NCI-H345 treated with DMSO at 0.1 percent for 48 hours (cell line): ENCODE data around the gene DTNB.

Source experiments
- DNase-seq: peaks from one replicate; lab custom pipeline; 2025; ENCODE audit not compliant: unreplicated experiment; lab: John Stamatoyannopoulos, UW

Gene DTNB

GRCh38 chr2:25592766-25593292 lies 80.5 kb downstream of the DTNB start:
- DNase-seq: no peak

DNA sequence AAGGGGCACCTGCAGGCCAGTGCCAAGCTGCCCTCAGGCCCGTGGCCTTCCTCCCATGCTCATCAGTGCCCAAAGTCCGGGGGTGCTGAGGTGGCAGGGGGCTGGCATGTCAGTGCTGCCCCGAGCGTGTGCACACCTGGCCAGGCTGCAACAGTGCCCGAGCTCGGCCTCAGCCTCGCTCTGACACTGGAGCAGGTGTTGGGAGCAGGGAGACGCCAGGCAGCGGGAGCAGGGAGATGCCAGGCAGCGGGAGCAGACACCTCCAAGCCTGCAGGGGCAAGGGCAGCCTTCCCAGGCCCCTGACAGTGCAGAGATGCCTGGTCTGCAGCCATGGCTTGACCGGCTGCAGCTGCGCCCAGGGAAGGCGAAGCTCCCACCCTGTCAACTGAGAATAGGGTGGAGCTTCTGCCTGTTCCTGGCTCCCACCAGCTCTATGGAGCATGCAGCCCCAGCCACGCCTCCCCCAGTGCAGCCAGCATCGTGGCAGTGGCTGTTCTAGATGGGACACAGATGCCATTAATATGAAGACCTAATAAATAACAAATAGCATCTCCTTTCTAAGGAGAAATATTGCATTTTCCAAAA lies 82.4 kb downstream of the DTNB start:
- DNase-seq: no peak

DNA sequence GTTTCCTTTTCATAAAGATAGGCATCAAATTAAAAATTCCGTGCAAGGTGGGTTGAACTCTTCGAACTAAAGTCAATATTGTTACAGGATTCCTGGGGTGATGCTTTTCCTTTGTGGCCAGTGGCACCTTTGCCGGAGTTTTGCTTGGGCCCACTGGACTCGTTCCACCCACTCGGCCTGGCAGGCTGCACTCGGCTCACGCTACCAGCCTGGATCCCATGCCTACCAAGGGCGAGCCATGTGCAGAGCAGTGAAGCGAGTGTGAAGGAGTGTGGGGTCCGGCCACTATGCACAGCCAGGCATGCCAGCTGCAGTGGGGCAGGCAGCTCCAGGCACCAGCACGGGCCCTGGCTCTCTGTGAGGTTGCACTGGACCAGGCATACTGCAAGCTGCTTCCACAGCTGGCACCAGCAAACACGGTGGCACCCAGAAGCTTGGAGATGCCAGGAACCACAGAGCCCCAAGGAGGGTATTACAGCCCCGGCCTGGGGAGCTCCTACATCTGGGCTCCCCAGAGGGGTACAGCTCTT lies 83.6 kb downstream of the DTNB start:
- no peak for DNase-seq

GRCh38 chr2:25588576-25588975 lies 84.8 kb downstream of the DTNB start:
- DNase-seq: no peak

- no peak for DNase-seq
These were observed 86.0 kb downstream of the DTNB start for GRCh38 chr2:25587361-25587760.

DNA sequence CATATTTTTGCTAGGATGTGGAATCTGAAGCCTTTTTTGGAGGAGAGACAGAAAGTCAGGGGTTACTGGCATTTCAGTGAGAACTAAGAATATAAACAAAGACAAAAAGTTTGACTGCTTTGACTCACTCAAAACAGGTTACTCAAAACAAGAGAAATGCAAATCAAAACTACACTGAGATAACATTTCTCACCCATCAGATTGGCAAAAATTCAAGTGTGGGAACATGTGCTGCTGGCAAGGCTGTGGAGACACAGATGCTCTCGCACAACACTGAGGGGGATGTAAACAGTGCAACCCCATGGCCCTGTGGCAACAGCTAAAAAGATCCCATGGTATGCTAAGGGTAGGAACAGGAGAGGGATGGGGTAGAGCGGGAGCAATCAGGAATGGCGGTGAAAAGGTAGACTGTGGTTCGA lies 86.6 kb downstream of the DTNB start:
- no peak for DNase-seq

- DNase-seq: no peak
These were observed 88.2 kb downstream of the DTNB start for GRCh38 chr2:25585189-25585588.

DNA sequence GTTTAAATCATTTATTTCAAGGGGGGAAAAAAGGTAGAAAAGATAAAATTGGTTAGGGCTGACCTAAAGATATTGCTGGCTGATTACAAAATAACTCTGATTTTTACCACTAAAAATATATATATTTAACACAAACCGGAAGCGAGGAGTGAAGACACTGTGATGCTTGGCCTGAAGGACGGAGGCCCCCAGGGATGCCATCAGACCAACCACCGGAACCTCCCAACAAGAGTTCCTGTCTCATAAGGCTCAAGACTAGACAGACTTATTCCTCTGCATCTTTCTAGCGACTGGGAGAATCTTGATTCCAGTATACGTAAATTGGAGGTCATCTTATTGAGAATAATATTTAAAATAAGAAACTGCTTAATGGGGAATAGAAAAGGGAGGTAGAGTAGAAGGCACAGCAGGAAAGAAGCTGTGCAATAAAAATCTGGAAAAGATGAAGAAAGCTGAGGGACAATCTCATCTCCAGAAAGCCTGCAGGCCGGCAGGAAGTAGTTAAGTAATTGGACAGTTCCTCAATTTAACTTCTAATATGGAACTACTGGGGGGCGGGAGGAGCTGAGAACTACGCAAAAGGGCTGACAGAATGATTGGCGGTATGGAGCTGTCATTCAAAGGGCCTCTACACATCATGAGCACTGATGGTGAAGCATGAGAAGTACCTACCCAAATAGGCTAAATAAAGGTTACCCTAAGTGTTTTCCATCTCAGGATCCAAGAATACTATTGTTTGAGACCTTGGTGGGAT lies 91.1 kb downstream of the DTNB start:
- DNase-seq: no peak

DNA sequence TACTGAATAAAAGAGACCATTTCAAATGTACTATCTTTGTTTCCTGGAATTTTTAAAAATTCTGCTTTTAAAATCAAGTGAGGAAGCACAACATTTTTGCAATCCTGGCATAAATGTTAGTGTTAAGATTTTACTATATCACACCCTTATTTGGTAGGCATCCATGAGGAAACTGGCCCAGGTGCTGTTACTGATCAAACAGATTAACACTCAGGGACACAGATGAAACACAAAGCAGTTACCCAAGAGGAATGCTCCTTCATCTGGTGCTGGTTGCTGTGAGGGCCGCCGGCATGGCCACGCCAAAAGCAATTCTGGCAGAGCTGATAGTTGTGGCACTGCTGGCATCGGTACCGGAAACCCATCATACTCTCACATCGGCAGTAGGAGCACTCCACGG lies 96.8 kb downstream of the DTNB start:
- no peak for DNase-seq

- no peak for DNase-seq
These were observed 100.7 kb downstream of the DTNB start for GRCh38 chr2:25572638-25573037.

DNA sequence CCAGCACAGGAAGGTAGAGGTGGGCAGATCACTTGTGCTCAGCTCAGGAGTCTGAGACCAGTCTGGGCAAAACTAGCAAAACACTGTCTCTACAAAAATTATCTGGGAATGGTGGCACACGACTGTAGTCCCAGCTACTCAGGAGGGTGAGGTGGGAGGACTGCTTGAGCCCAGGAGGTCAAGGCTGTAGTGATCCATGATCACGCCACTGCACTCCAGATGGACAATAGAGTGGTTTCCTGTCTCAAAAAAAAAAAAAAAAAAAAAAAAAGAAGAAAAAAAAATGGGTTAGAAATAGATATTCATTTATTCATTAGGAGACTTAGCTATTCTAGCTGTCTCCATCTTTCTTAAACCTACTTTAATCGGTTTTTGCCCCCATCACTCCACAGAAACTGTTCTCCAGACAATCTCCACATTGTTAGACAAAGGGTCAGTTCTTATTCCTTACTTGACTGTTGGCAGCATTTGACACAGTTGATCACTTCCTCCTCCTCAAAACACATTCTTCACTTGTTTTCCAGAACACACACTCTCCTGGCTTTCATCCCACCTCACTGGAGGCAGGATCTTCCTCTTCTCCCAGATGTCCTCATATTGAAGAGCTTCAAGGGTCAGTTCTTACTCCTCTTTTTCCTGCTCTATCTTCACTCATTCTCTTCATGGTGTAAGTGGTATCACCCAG lies 103.1 kb downstream of the DTNB start:
- DNase-seq: no peak

- no peak for DNase-seq
These were observed 106.0 kb downstream of the DTNB start for GRCh38 chr2:25567406-25567805.

GRCh38 chr2:25566694-25567093 lies 106.7 kb downstream of the DTNB start:
- no peak for DNase-seq

DNA sequence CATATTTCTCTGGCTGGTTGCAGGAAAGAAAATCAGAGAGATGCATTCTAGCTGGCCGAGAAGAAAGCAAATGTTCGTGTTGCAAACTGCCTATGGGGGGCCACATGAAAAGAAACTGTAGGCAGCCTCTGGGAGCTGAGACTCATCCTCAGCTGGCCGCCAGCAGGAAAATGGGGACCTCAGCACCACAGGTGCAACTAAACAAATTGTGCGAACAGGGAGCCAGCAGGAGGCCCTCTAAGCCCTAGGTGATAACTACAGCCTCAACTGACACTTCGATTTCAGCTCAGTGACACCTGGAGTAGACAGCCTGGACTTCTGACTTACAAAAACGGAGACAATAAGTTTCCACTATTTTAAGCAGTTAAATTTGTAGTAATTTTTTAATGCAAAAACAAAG lies 107.3 kb downstream of the DTNB start:
- DNase-seq: no peak

GRCh38 chr2:25561136-25561850 lies 112.1 kb downstream of the DTNB start:
- no peak for DNase-seq

GRCh38 chr2:25559148-25559547 lies 114.2 kb downstream of the DTNB start:
- no peak for DNase-seq

DNA sequence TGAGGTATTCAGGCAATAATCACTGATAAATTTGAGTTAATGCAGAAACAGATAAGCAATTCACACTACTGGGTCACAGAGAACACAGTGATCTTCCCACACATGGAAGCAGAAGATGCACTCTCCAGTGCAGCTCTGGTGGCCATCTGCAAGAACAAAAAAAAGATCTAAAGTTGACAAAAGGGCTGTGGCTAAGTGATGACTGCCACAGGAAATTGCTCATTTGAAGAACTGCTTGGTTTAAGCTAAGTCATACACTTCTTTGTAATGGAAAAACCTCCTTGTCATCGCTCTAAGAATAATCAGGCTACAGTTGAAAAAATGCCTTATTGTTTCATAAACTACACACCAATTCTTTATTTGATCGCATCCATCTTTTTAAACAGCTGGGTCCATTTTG lies 115.1 kb downstream of the DTNB start:
- DNase-seq: no peak

GRCh38 chr2:25557179-25558036 lies 116.0 kb downstream of the DTNB start:
- no peak for DNase-seq

DNA sequence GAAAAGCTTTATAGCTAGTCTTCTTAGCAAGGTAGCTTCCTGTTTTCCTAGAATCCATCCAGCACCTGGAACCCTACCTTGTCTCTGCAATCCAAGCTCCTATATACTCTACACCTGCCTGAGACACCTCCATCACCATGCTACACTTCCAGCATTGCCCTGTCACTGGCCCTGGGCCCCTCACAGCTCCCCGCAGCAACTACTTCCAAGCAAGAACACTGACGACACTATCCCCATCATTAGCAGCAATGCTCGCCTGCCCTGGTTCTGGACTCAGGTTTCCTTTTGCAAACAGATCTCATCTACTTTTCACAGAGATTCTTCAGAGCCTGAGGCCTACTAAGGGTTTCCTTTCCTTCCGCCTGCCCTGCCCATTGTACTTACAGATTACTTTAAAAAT lies 121.1 kb downstream of the DTNB start:
- no peak for DNase-seq

DNA sequence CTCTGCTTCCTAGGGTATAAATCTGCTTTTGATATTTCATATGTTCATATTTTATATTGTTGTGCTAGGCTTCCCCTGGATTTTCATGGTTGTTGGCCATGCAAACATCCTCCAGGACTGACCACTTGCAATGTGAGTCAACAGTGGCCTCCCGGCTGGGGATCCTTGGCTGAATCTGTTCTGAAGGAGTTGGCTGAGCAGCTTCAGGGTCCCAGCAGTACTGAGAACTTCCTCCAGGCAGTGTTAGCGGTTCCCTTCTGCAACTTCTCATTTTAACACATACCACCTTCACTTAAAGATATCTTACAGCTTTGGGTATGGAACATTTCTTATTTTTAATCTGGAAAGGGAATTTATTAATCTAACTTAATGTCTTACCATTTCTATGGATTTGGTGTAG lies 122.1 kb downstream of the DTNB start:
- DNase-seq: no peak
